Muscle layer of duodenum (tissue), 2 donors: Measurements from ENCODE around the gene PCDHGB6.
A peak's percentile ranks its signal among the peaks of the same experiment; 100 is the strongest.
"Not testable (repeated sequence)": the region's sequence is repeated elsewhere in the genome, so short reads cannot be mapped to it uniquely, and the experiment has no call there.

Experiments used
- H3K27ac ChIP-seq: one replicate; pipeline ENCODE4 v1.7.0; 2013; ENCODE audit warnings: mild to moderate bottlenecking, low read length
- H3K27me3 ChIP-seq: one replicate; pipeline ENCODE4 v1.7.0; 2013; ENCODE audit warnings: low read depth, mild to moderate bottlenecking, control low read depth, low read length
- H3K36me3 ChIP-seq, 2 donors: one replicate each; pipeline ENCODE4 v1.7.0; 2013; ENCODE audit warnings: low read length in 2 of 2, control low read depth in 1 of 2, mild to moderate bottlenecking in 1 of 2; ENCODE audit not compliant: insufficient read depth in 2 of 2, control insufficient read depth in 1 of 2
- H3K4me1 ChIP-seq, 2 donors: one replicate each; pipeline ENCODE4 v1.7.0; 2013; ENCODE audit warnings: low read length in 2 of 2, mild to moderate bottlenecking in 2 of 2, control low read depth in 1 of 2, moderate library complexity in 1 of 2; ENCODE audit not compliant: insufficient read depth in 2 of 2, control insufficient read depth in 1 of 2
- H3K4me3 ChIP-seq, 2 donors: one replicate each; pipeline ENCODE4 v1.7.0; 2013; ENCODE audit warnings: low read length in 2 of 2, low read depth in 1 of 2, mild to moderate bottlenecking in 1 of 2
- H3K9me3 ChIP-seq, 2 donors: one replicate each; pipeline ENCODE4 v1.7.0; 2013; ENCODE audit warnings: low read length in 2 of 2, control low read depth in 1 of 2, mild to moderate bottlenecking in 1 of 2; ENCODE audit not compliant: control insufficient read depth in 1 of 2
- donor health status: healthy.

Gene PCDHGB6

GRCh38 chr5:141412854-141413539 lies 5.2 kb downstream of the PCDHGB6 start, which contains the start of gene PCDHGA10:
TSS of gene PCDHGA10 (plus strand) at chr5:141412987. CDS start at chr5:141413176, 189 bp downstream.
- Histone ChIP-seq H3K4me3 (peak within 1 kb of the TSS; percentile 55 to 70), H3K9me3 (peaks cover 46 to 79% of the 10 kb centered on the region in 2 donors), H3K36me3 (peaks cover 0 to 14% of the 10 kb centered on the region in 2 donors), H3K27ac (no peak within 1 kb of the TSS), H3K4me1 (no peaks in the 10 kb centered on the region), H3K27me3 (no peaks in the 10 kb centered on the region)

- Histone ChIP-seq H3K4me1 (no peaks in the 10 kb centered on the region), H3K36me3 (peaks cover 0 to 14% of the 10 kb centered on the region in 2 donors), H3K27ac (no peak overlapping the region), H3K9me3 (peaks cover 50 to 78% of the 10 kb centered on the region in 2 donors), H3K27me3 (no peaks in the 10 kb centered on the region), H3K4me3 (peak overlapping the region; percentile 55 to 70)
These were observed 5.8 kb downstream of the PCDHGB6 start for GRCh38 chr5:141413540-141414069.

- not testable (repeated sequence) for H3K4me1 ChIP-seq, H3K27ac ChIP-seq, H3K27me3 ChIP-seq
- H3K4me3 ChIP-seq: peak overlapping the region; percentile 17 to 70
- peaks cover 49 to 78% of the 10 kb centered on the region in 2 donors for H3K9me3 ChIP-seq
- H3K36me3 ChIP-seq: peaks cover 0 to 17% of the 10 kb centered on the region in 2 donors
These were observed 6.9 kb downstream of the PCDHGB6 start for GRCh38 chr5:141414548-141415274.

- H3K27me3 ChIP-seq, H3K27ac ChIP-seq, H3K4me1 ChIP-seq: not testable (repeated sequence)
- Histone ChIP-seq H3K4me3 (peak overlapping the region in 1 of 2 donors; percentile 70), H3K9me3 (peaks cover 50 to 77% of the 10 kb centered on the region in 2 donors), H3K36me3 (peaks cover 0 to 20% of the 10 kb centered on the region in 2 donors)
These were observed 7.4 kb downstream of the PCDHGB6 start for GRCh38 chr5:141415275-141415618.

GRCh38 chr5:141417494-141418172 lies 9.8 kb downstream of the PCDHGB6 start, which contains the start of gene PCDHGB7:
TSS of gene PCDHGB7 (plus strand) at chr5:141417677. CDS start at chr5:141417860, 183 bp downstream.
- H3K4me1 ChIP-seq: peaks cover 0 to 20% of the 10 kb centered on the region in 2 donors
- H3K27ac ChIP-seq, H3K27me3 ChIP-seq: not testable (repeated sequence)
- H3K9me3 ChIP-seq: peaks cover 61 to 84% of the 10 kb centered on the region in 2 donors
- H3K36me3 ChIP-seq: peaks cover 0 to 14% of the 10 kb centered on the region in 2 donors
- peak within 1 kb of the TSS; percentile 24 to 66 for H3K4me3 ChIP-seq

- Histone ChIP-seq H3K9me3 (peaks cover 59 to 84% of the 10 kb centered on the region in 2 donors), H3K4me3 (peak overlapping the region; percentile 19 to 66), H3K27me3 (no peaks in the 10 kb centered on the region), H3K27ac (no peak overlapping the region), H3K4me1 (peaks cover 0 to 20% of the 10 kb centered on the region in 2 donors), H3K36me3 (peaks cover 0 to 6% of the 10 kb centered on the region in 2 donors)
These were observed 11.5 kb downstream of the PCDHGB6 start for GRCh38 chr5:141419074-141419880.

- H3K9me3 ChIP-seq: peaks cover 71 to 89% of the 10 kb centered on the region in 2 donors
- peaks cover 0 to 20% of the 10 kb centered on the region in 2 donors for H3K4me1 ChIP-seq
- peaks cover 0 to 12% of the 10 kb centered on the region in 2 donors for H3K36me3 ChIP-seq
- H3K4me3 ChIP-seq: peak within 1 kb of the TSS; percentile 44 to 66
- H3K27me3 ChIP-seq: no peaks in the 10 kb centered on the region
- H3K27ac ChIP-seq: no peak within 1 kb of the TSS
These were observed 13.2 kb downstream of the PCDHGB6 start, which contains the start of gene PCDHGA11 for GRCh38 chr5:141420855-141421488. TSS of gene PCDHGA11 (plus strand) at chr5:141421051. CDS start at chr5:141421228, 177 bp downstream.

GRCh38 chr5:141421489-141421855 lies 13.7 kb downstream of the PCDHGB6 start:
- Histone ChIP-seq H3K9me3 (peaks cover 71 to 91% of the 10 kb centered on the region in 2 donors), H3K4me1 (peaks cover 0 to 20% of the 10 kb centered on the region in 2 donors), H3K27me3 (no peaks in the 10 kb centered on the region), H3K27ac (no peak overlapping the region), H3K4me3 (peak overlapping the region; percentile 44 to 66), H3K36me3 (peaks cover 0 to 17% of the 10 kb centered on the region in 2 donors)

GRCh38 chr5:141422742-141423291 lies 15.0 kb downstream of the PCDHGB6 start:
- Histone ChIP-seq H3K27ac (no peak overlapping the region), H3K4me1 (peaks cover 0 to 20% of the 10 kb centered on the region in 2 donors), H3K36me3 (peaks cover 0 to 17% of the 10 kb centered on the region in 2 donors), H3K27me3 (no peaks in the 10 kb centered on the region), H3K9me3 (peaks cover 83 to 97% of the 10 kb centered on the region in 2 donors), H3K4me3 (peak overlapping the region in 1 of 2 donors; percentile 66)
